Left hindlimb (tissue), 1 donor: ENCODE results near the gene FAM228B.

ENCODE experiments used
- DNase-seq: peaks from one replicate; pipeline ENCODE4 v3.0.0-alpha.2; 2018

The FAM228B gene

GRCh38 chr2:24206242-24206641 lies 83.0 kb downstream of the FAM228B start:
- DNase-seq, result no peak

- DNase-seq, result no peak
Measured at GRCh38 chr2:24206714-24207113, 83.4 kb downstream of the FAM228B start.

GRCh38 chr2:24207359-24207758 lies 84.1 kb downstream of the FAM228B start:
- DNase-seq, result no peak

- no peak for DNase-seq
Measured at GRCh38 chr2:24208490-24208889, 85.2 kb downstream of the FAM228B start.

GRCh38 chr2:24209389-24210105 lies 86.3 kb downstream of the FAM228B start:
- no peak for DNase-seq

GRCh38 chr2:24210106-24210455 lies 86.8 kb downstream of the FAM228B start:
- DNase-seq, result no peak

- no peak for DNase-seq
Measured at GRCh38 chr2:24210723-24211122, 87.5 kb downstream of the FAM228B start.

GRCh38 chr2:24211408-24211807 lies 88.1 kb downstream of the FAM228B start:
- no peak for DNase-seq

GRCh38 chr2:24214880-24215279 lies 91.6 kb downstream of the FAM228B start:
- no peak for DNase-seq
